Activated naive CD8-positive, alpha-beta T cell treated with anti-CD3 and anti-CD28 coated beads for 36 hours (primary cell): Measurements from ENCODE around the gene PON3. TPM values are rescaled to one million over a fixed set of nuclear protein-coding genes. Genes with fewer than 3 reads are reported as not detected.
"Not testable (repeated sequence)": the region's sequence is repeated elsewhere in the genome, so short reads cannot be mapped to it uniquely, and the experiment has no call there.

Experiments
- DNase-seq: peaks from one replicate; pipeline ENCODE4 v3.0.0; 2021
- H3K27ac Mint-ChIP-seq: one replicate; pipeline ENCODE4 v1.8.0; 2022; ENCODE audit warnings: mild to moderate bottlenecking, moderate library complexity, mixed read lengths
- H3K27me3 Mint-ChIP-seq: one replicate; pipeline ENCODE4 v1.8.0; 2022; ENCODE audit warnings: mild to moderate bottlenecking, mixed read lengths
- H3K36me3 Mint-ChIP-seq: one replicate; pipeline ENCODE4 v1.8.0; 2021; ENCODE audit warnings: mild to moderate bottlenecking, mixed read lengths
- H3K4me1 Mint-ChIP-seq: one replicate; pipeline ENCODE4 v1.8.0; 2021; ENCODE audit warnings: mixed read lengths
- H3K4me3 Mint-ChIP-seq: one replicate; pipeline ENCODE4 v1.8.0; 2022; ENCODE audit warnings: mild to moderate bottlenecking, moderate library complexity, mixed read lengths
- H3K9me3 Mint-ChIP-seq: one replicate; pipeline ENCODE4 v1.8.0; 2022; ENCODE audit warnings: mixed read lengths
- total RNA-seq, 2 experiments: library from RNA; stranded (reverse); gene quantifications; one replicate each; pipeline ENCODE4 v1.2.3, GENCODE V29; 2021

PON3 gene
- total RNA-seq, 2 experiments from 2014 or later: 0.32 TPM; not detected in 1

DNA sequence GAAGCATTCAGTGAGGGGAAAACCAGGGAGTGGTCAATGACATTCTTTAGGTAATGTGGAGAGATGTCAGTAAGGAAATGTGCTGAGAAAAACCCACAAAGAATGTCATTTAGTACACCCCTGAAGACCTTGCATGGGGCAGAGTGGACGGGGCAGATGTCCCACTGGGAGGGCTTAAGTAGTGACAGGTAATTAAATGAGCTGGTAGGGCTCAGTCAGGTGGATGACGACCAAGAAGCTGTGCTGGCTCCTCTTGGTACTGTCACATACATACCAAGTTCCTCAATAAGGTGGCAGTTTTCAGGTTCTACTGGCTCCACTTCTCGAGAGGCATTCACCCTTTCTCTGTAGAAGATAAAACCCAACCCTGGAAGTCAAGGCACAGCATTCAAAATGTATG is 1.8 kb downstream of the PON3 start:
- no peak overlapping the region for H3K27ac Mint-ChIP-seq
- no peaks in the 10 kb centered on the region for H3K9me3 Mint-ChIP-seq
- H3K4me1 Mint-ChIP-seq: peaks cover 3% of the 10 kb centered on the region
- H3K4me3 Mint-ChIP-seq: no peak overlapping the region
- peaks cover 32% of the 10 kb centered on the region for H3K27me3 Mint-ChIP-seq
- no peak for DNase-seq
- no peaks in the 10 kb centered on the region for H3K36me3 Mint-ChIP-seq

- Mint-ChIP-seq H3K27me3 (peaks cover 29% of the 10 kb centered on the region), H3K9me3 (peaks cover 6% of the 10 kb centered on the region), H3K27ac (no peak overlapping the region), H3K4me3 (no peak overlapping the region), H3K4me1 (peaks cover 3% of the 10 kb centered on the region), H3K36me3 (no peaks in the 10 kb centered on the region)
- DNase-seq: no peak
These were observed 4.4 kb downstream of the PON3 start for GRCh38 chr7:95391761-95392160.

DNA sequence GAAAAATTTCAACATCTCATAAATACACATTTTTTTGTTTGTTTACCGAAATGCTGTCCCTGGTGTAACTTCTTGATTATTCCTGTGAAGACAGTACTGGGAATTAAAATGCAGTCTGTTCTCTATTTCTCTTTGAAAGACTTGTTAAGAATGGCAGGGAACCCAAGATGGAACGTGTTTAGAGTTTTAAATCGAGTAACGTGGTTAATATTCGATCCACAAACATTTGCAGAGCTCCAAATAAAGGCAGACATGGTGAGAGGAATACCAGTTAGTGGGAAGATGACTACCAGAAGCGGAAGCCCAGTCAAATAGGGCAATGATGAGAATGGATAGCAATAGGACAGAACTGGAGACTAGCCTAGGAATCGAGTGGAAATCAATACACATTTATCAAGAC is 6.7 kb downstream of the PON3 start:
- H3K4me3 Mint-ChIP-seq: no peak overlapping the region
- H3K27me3 Mint-ChIP-seq: peaks cover 17% of the 10 kb centered on the region
- no peaks in the 10 kb centered on the region for H3K4me1 Mint-ChIP-seq
- no peaks in the 10 kb centered on the region for H3K36me3 Mint-ChIP-seq
- peaks cover 8% of the 10 kb centered on the region for H3K9me3 Mint-ChIP-seq
- DNase-seq: no peak
- no peak overlapping the region for H3K27ac Mint-ChIP-seq

DNA sequence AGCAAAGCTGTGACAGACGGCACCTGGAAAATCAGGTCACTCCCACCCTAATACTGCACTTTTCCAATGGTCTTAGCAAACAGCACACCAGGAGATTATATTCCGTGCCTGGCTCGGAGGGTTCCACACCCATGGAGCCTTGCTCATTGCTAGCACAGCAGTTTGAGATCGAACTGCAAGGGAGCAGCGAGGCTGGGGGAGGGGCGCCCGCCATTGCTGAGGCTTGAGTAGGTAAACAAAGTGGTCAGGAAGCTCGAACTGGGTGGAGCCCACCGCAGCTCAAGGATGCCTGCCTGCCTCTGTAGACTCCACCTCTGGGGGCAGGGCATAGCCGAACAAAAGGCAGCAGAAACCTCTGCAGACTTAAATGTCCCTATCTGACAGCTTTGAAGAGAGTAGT is 16.7 kb downstream of the PON3 start:
- DNase-seq, H3K4me1 Mint-ChIP-seq, H3K36me3 Mint-ChIP-seq, H3K27me3 Mint-ChIP-seq, H3K27ac Mint-ChIP-seq, H3K4me3 Mint-ChIP-seq: not testable (repeated sequence)
- peaks cover 15% of the 10 kb centered on the region for H3K9me3 Mint-ChIP-seq

GRCh38 chr7:95376632-95377400 is 19.4 kb downstream of the PON3 start:
- no peak for DNase-seq
- no peaks in the 10 kb centered on the region for H3K4me1 Mint-ChIP-seq
- H3K4me3 Mint-ChIP-seq: no peak overlapping the region
- no peak overlapping the region for H3K27ac Mint-ChIP-seq
- peaks cover 4% of the 10 kb centered on the region for H3K27me3 Mint-ChIP-seq
- H3K9me3 Mint-ChIP-seq: peaks cover 3% of the 10 kb centered on the region
- peaks cover 5% of the 10 kb centered on the region for H3K36me3 Mint-ChIP-seq

DNA sequence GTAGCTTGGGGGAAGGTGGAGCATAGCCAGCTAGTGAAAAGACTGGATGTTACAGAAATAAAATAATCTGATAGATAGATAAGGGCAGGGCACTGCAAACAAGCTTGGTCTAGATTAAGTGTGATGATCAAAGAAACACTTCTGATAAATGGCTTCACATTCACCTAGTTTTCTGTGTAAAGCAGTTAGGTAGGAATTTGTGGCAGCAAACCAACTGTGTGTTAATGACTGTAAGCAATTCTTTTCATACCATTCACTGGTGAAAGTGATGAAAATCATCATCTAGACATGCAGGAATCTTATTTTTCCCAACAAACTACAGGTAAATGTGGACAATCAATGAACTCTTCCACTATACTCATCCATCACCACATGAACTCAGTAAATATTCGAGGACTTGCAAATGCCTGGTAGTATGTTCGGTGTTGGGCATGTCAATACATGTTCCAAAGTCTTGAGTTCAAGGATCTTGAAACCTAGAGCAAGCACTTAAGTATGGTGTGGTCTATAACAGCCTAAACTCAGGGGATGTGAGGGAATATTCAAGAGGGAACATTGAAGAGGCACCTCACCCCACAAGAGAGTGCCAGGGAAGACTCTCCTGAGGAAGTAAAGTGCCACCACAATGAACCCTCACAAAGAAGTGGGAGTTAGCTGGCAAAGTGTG is 20.5 kb downstream of the PON3 start:
- no peaks in the 10 kb centered on the region for H3K9me3 Mint-ChIP-seq

GRCh38 chr7:95373323-95373722 is 22.9 kb downstream of the PON3 start:
- no peaks in the 10 kb centered on the region for H3K9me3 Mint-ChIP-seq
- H3K4me1 Mint-ChIP-seq: no peaks in the 10 kb centered on the region
- no peak overlapping the region for H3K4me3 Mint-ChIP-seq
- peaks cover 4% of the 10 kb centered on the region for H3K27me3 Mint-ChIP-seq
- no peak for DNase-seq
- H3K27ac Mint-ChIP-seq: no peak overlapping the region
- peaks cover 2% of the 10 kb centered on the region for H3K36me3 Mint-ChIP-seq

More for the DNA sequence above, 20.5 kb downstream of the PON3 start:
- Mint-ChIP-seq H3K27ac (no peak overlapping the region), H3K4me3 (no peak overlapping the region), H3K27me3 (peaks cover 4% of the 10 kb centered on the region), H3K4me1 (no peaks in the 10 kb centered on the region), H3K36me3 (peaks cover 5% of the 10 kb centered on the region)
- DNase-seq: no peak

- H3K9me3 Mint-ChIP-seq: no peaks in the 10 kb centered on the region
- no peak overlapping the region for H3K4me3 Mint-ChIP-seq
- H3K36me3 Mint-ChIP-seq: no peaks in the 10 kb centered on the region
- H3K27ac Mint-ChIP-seq: no peak overlapping the region
- H3K4me1 Mint-ChIP-seq: no peaks in the 10 kb centered on the region
- no peaks in the 10 kb centered on the region for H3K27me3 Mint-ChIP-seq
- DNase-seq: no peak
These were observed 27.9 kb downstream of the PON3 start for GRCh38 chr7:95368235-95368634.

- H3K36me3 Mint-ChIP-seq: no peaks in the 10 kb centered on the region
- no peak for DNase-seq
- no peaks in the 10 kb centered on the region for H3K9me3 Mint-ChIP-seq
- H3K4me1 Mint-ChIP-seq: no peaks in the 10 kb centered on the region
- no peak overlapping the region for H3K27ac Mint-ChIP-seq
- H3K4me3 Mint-ChIP-seq: no peak overlapping the region
- H3K27me3 Mint-ChIP-seq: no peaks in the 10 kb centered on the region
These were observed 28.6 kb downstream of the PON3 start for GRCh38 chr7:95367606-95368005.

DNA sequence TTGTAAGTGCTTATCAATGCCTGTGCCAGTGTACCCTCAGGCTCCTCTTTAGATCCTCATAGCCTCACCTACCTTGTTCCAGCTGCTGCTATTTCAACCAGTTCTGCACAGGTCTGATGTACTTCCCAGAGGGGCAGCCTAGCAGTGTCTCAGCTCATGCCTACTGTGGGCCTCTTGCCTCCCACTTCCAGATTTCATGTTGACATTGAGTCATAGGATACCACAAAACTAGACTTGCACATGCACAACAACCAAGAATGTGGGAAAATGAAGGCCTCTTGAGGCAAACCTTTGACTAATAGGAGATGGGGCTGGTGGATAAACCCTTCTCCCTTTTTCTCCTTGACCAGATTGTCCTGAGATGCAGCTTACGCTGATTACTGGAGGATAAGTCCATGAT is 31.0 kb downstream of the PON3 start:
- no peaks in the 10 kb centered on the region for H3K36me3 Mint-ChIP-seq

DNA sequence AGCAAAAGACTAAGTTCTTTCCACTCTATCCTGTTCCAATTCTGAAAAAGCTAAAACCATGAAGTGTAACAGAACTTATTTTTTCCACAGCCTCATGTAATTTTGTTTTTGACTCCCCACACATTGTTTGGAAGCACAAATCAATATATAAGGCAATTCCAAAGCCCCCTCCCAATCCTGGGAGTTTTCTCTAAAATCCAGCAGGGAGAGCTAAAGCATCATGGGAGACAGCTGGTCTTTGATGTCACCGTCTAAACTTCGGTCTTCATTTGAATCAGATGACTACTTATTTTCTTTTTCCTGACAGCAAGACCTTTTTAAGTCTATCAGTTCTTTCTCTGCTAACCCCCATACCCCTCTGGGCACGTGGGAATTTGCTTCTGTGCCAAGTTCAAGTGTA is 38.6 kb downstream of the PON3 start:
- no peaks in the 10 kb centered on the region for H3K36me3 Mint-ChIP-seq
- peaks cover 5% of the 10 kb centered on the region for H3K27me3 Mint-ChIP-seq
- no peak for DNase-seq
- H3K4me1 Mint-ChIP-seq: no peaks in the 10 kb centered on the region
- no peaks in the 10 kb centered on the region for H3K9me3 Mint-ChIP-seq
- no peak overlapping the region for H3K4me3 Mint-ChIP-seq
- H3K27ac Mint-ChIP-seq: no peak overlapping the region

More for the DNA sequence above, 31.0 kb downstream of the PON3 start:
- Mint-ChIP-seq H3K27ac (no peak overlapping the region), H3K9me3 (no peaks in the 10 kb centered on the region), H3K4me1 (no peaks in the 10 kb centered on the region), H3K27me3 (no peaks in the 10 kb centered on the region), H3K4me3 (no peak overlapping the region)
- DNase-seq: no peak

GRCh38 chr7:95342642-95343307 is 53.4 kb downstream of the PON3 start:
- Mint-ChIP-seq H3K27ac (no peak overlapping the region), H3K4me3 (no peak overlapping the region), H3K36me3 (no peaks in the 10 kb centered on the region), H3K9me3 (no peaks in the 10 kb centered on the region), H3K4me1 (no peaks in the 10 kb centered on the region), H3K27me3 (no peaks in the 10 kb centered on the region)
- no peak for DNase-seq

GRCh38 chr7:95342029-95342428 is 54.1 kb downstream of the PON3 start:
- H3K4me1 Mint-ChIP-seq: no peaks in the 10 kb centered on the region
- DNase-seq: no peak

DNA sequence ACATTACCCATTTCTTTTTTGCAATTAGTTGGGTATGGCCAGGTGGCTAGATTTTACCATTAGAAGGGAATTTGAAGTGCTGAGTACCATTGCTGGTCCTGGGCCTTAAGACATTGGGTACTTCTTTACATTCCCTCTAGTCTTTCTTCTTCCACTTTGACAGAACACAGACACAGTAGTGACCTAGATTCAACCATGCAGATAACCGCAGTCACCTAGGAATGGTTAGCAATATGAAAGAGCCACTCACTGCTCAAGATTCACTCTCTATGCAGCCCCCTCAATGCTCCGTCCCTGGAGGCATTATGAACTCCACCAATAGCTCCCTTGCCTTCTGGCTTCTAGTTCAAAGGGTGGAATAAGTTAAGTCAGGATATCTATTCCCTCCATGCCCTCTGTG is 55.7 kb downstream of the PON3 start:
- no peaks in the 10 kb centered on the region for H3K36me3 Mint-ChIP-seq
- H3K27ac Mint-ChIP-seq: no peak overlapping the region
- H3K27me3 Mint-ChIP-seq: no peaks in the 10 kb centered on the region
- H3K4me3 Mint-ChIP-seq: no peak overlapping the region
- no peak for DNase-seq
- no peaks in the 10 kb centered on the region for H3K9me3 Mint-ChIP-seq
- no peaks in the 10 kb centered on the region for H3K4me1 Mint-ChIP-seq

More at GRCh38 chr7:95342029-95342428, 54.1 kb downstream of the PON3 start:
- Mint-ChIP-seq H3K27ac (no peak overlapping the region), H3K9me3 (no peaks in the 10 kb centered on the region), H3K4me3 (no peak overlapping the region), H3K36me3 (no peaks in the 10 kb centered on the region), H3K27me3 (no peaks in the 10 kb centered on the region)

DNA sequence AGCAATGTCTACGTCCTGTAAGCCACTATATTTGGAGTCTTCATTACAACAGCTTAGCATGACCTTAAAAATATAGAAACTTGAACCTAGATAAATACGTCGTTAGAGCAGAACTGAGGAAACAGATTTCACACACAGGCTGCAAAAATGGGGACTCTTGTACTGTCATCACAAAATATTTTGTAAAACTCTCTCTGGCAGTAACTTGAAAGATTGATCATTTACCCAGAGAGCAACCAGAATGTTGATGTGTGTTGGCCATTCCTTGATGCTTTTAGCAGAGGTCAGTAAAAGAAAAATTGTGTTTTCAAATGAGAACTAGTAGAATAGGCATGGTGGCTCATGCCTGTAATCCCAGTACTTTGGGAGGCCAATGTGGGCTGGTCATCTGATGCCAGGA is 57.3 kb downstream of the PON3 start:
- Mint-ChIP-seq H3K4me3 (no peak overlapping the region), H3K27ac (no peak overlapping the region), H3K36me3 (no peaks in the 10 kb centered on the region), H3K9me3 (no peaks in the 10 kb centered on the region), H3K27me3 (no peaks in the 10 kb centered on the region), H3K4me1 (no peaks in the 10 kb centered on the region)
- no peak for DNase-seq
